ENCODE results near the gene PRPF40A. TPM values are rescaled to one million over a fixed set of nuclear protein-coding genes. Genes with fewer than 3 reads are reported as not detected.

Gene PRPF40A
- total RNA-seq, 4 donors from 2014 or later: 66.4 to 109 (median 82.8) TPM

DNA sequence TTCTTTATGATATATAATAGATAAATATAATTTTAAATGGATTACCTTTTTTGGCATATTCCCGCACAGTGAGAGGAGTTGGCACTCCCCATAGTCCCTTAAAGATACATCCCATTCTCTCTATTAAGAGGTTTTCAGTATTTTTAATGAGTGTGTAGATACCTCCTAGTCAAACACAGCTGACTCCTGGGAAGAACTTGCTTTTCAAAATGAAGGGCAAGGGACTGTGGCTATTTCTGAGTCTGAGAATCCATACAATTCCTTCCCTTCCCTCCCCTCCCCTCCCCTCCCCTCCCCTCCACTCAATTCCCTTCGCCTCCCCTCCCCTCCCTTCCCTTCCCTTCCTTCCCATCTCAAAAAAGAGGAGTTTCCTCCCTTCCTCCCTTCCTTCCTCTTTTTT is 93.5 kb downstream of the PRPF40A start:
- no peak for DNase-seq (ENCODE audit: low spot score in 2 of 2)
- TF ChIP-seq EP300 (IDR thresholded peaks at IDR 0.05) (no peak), POLR2A (IDR thresholded peaks at IDR 0.05) (no peak), POLR2AphosphoS5 (IDR thresholded peaks at IDR 0.05) (no peak)
- TF ChIP-seq, protein P1, sequence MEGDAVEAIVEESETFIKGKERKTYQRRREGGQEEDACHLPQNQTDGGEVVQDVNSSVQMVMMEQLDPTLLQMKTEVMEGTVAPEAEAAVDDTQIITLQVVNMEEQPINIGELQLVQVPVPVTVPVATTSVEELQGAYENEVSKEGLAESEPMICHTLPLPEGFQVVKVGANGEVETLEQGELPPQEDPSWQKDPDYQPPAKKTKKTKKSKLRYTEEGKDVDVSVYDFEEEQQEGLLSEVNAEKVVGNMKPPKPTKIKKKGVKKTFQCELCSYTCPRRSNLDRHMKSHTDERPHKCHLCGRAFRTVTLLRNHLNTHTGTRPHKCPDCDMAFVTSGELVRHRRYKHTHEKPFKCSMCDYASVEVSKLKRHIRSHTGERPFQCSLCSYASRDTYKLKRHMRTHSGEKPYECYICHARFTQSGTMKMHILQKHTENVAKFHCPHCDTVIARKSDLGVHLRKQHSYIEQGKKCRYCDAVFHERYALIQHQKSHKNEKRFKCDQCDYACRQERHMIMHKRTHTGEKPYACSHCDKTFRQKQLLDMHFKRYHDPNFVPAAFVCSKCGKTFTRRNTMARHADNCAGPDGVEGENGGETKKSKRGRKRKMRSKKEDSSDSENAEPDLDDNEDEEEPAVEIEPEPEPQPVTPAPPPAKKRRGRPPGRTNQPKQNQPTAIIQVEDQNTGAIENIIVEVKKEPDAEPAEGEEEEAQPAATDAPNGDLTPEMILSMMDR (IDR thresholded peaks at IDR 0.05): no peak
- 94% methylated on average over 1 of the region's 2 CpGs for WGBS
- H3K9me3 ChIP-seq: no peaks in the 10 kb centered on the region
- no peaks in the 10 kb centered on the region for H3K4me1 ChIP-seq
- H3K4me3 ChIP-seq: no peak overlapping the region
- peaks cover 17% of the 10 kb centered on the region for H3K36me3 ChIP-seq
- H3K27me3 ChIP-seq: no peaks in the 10 kb centered on the region
- no peak overlapping the region for H3K27ac ChIP-seq

DNA sequence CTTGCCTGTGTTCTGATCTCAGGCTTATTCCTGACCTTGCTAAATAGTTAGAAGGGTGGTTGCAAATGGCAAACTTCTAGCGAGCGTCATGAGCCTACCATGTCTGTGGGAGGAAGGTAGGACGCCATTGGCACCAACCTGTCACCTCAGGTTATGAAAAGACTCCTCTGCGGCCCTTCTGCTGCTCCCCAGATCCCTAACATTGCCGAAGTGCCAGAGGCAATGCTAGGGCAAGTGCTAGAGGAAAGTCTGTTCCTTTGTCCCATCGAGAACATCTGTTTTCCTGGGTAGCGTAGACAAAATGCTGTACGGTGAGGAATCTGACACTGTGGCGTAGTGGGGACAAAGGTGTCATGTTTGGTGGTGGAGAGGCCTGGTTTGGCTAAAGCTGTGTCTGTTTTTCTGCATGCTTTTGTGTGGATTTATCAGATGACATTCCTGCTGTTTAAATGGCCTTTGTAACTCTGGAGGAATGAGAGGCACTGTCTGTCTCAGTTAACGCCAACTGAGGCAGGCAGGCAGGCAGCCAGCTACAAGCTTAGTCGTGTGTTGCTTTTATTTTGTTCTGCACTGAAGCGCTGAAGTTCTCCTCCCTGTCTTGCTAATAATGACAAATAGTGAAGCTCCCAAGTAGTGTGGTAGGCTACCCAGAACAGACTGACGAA is 94.1 kb downstream of the PRPF40A start:
- H3K9me3 ChIP-seq: no peaks in the 10 kb centered on the region
- H3K36me3 ChIP-seq: peaks cover 12% of the 10 kb centered on the region
- no peak overlapping the region for H3K4me3 ChIP-seq
- WGBS: 69% methylated on average over 13 of the region's 13 CpGs
- TF ChIP-seq EP300 (IDR thresholded peaks at IDR 0.05) (no peak), POLR2A (IDR thresholded peaks at IDR 0.05) (no peak), POLR2AphosphoS5 (IDR thresholded peaks at IDR 0.05) (no peak)
- TF ChIP-seq, protein P1 (IDR thresholded peaks at IDR 0.05): no peak
- no peaks in the 10 kb centered on the region for H3K4me1 ChIP-seq
- H3K27me3 ChIP-seq: no peaks in the 10 kb centered on the region
- no peak overlapping the region for H3K27ac ChIP-seq
- no peak for DNase-seq (ENCODE audit: low spot score in 2 of 2)

DNA sequence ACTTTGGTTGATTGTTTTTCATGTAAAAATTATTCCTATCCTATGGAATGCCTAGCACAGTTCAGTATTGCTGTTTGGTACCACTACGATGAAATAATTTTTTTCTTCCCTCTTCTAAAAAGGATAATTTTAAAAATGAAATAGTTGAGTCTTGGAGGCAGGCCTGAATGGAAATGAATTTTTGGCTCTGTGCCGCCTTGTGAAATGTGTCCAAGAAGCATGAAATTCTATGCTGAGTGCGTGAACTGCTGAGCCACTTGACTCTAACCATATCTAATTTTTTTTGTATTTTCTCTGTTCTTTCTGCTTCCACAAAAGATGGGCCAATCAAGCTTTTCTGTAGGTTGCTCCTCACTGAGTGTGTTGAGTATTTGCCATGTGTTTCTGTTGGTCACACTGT is 95.0 kb downstream of the PRPF40A start:
- H3K4me1 ChIP-seq: no peaks in the 10 kb centered on the region
- DNase-seq (ENCODE audit: low spot score in 2 of 2): no peak
- peaks cover 16% of the 10 kb centered on the region for H3K36me3 ChIP-seq
- H3K27me3 ChIP-seq: no peaks in the 10 kb centered on the region
- no peaks in the 10 kb centered on the region for H3K9me3 ChIP-seq
- no peak overlapping the region for H3K4me3 ChIP-seq
- WGBS: 83% methylated on average over 3 of the region's 3 CpGs
- H3K27ac ChIP-seq: no peak overlapping the region
- TF ChIP-seq, protein P1 (IDR thresholded peaks at IDR 0.05): no peak
- TF ChIP-seq POLR2AphosphoS5 (IDR thresholded peaks at IDR 0.05) (no peak), EP300 (IDR thresholded peaks at IDR 0.05) (no peak), POLR2A (IDR thresholded peaks at IDR 0.05) (no peak)

DNA sequence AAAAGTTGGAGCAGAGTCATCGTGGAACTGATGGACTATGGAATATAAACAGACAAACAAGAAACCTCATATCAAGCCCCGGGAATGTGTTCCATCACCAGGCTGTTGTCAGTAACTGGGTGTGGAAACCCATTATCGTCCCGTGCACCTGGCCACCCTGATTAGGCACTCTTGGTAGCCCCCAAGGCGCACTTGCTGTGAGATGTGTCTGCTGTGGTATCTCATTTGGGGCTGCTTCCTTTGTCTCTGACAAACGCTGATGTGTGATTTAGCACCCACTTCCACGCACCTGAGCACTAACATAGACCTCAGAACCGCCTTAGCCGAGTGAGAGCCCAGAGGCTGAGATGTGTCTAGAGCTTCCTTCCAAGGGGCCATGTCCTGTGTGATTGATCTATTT is 96.3 kb downstream of the PRPF40A start:
- H3K9me3 ChIP-seq: no peaks in the 10 kb centered on the region
- no peak overlapping the region for H3K4me3 ChIP-seq
- H3K27me3 ChIP-seq: no peaks in the 10 kb centered on the region
- H3K4me1 ChIP-seq: no peaks in the 10 kb centered on the region
- no peak for TF ChIP-seq POLR2AphosphoS5 (IDR thresholded peaks at IDR 0.05)
- TF ChIP-seq, protein P1 (IDR thresholded peaks at IDR 0.05): no peak
- TF ChIP-seq POLR2A (IDR thresholded peaks at IDR 0.05): no peak
- H3K36me3 ChIP-seq: peaks cover 23% of the 10 kb centered on the region
- no peak overlapping the region for H3K27ac ChIP-seq
- no peak for DNase-seq (ENCODE audit: low spot score in 2 of 2)
- 90% methylated on average over 8 of the region's 9 CpGs for WGBS

DNA sequence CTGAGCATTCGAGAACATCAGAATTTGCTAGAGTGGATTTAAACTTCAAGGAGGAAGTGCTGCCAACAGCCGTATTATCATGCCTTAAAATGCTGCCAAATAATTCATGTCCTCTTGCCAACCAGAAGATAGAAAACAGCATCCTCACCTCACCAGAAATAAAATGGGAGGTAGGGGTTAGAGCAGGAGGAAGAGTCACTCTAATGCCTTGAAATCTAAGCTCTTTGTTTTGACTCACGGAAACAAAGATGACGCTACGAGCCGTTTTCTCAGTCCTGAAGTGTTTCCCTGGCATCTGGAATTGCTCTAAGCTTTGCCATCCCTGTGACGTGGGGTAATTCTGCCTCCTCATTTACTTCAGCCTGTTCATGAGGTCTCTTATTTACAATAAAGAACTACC is 97.1 kb downstream of the PRPF40A start:
- 71% methylated on average over 7 of the region's 7 CpGs for WGBS

More for the DNA sequence above, 97.1 kb downstream of the PRPF40A start:
- TF ChIP-seq POLR2AphosphoS5 (IDR thresholded peaks at IDR 0.05) (no peak), EP300 (IDR thresholded peaks at IDR 0.05) (no peak), POLR2A (IDR thresholded peaks at IDR 0.05) (no peak)
- TF ChIP-seq, protein P1 (IDR thresholded peaks at IDR 0.05): no peak
- DNase-seq (ENCODE audit: low spot score in 2 of 2): no peak
- no peaks in the 10 kb centered on the region for H3K27me3 ChIP-seq
- H3K36me3 ChIP-seq: peaks cover 19% of the 10 kb centered on the region
- H3K4me1 ChIP-seq: no peaks in the 10 kb centered on the region
- H3K9me3 ChIP-seq: no peaks in the 10 kb centered on the region
- no peak overlapping the region for H3K27ac ChIP-seq
- H3K4me3 ChIP-seq: no peak overlapping the region
